ENCODE data around the gene TRIML1.

TRIML1 gene, protein sequence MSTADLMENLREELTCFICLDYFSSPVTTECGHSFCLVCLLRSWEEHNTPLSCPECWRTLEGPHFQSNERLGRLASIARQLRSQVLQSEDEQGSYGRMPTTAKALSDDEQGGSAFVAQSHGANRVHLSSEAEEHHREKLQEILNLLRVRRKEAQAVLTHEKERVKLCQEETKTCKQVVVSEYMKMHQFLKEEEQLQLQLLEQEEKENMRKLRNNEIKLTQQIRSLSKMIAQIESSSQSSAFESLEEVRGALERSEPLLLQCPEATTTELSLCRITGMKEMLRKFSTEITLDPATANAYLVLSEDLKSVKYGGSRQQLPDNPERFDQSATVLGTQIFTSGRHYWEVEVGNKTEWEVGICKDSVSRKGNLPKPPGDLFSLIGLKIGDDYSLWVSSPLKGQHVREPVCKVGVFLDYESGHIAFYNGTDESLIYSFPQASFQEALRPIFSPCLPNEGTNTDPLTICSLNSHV

DNA sequence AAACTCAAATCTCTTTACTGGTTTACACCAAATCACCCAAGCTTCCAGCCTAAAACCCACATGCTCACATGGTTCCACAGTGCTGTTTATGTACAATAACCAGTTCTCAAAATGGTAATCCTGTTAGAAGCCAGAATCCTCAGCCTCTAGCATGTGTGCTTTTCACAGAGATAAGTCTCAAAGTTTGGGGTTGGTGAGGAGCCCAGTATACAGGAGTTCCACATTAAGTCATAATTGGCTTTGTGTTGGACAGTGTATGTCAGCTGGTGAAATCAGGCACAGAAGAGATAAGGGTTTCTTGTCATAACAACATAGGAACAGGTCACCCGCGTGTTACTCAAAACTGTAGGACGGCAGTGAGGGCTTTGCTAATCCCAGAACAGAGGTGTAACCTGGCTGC lies at the start of gene TRIML1:
Gene TRIML1 (plus strand): TSS at position 301 of the 400 bp plus-strand sequence. CDS start 118 bp downstream, outside the sequence.
- Mint-ChIP-seq H3K36me3 (no peaks in the 10 kb centered on the region), H3K4me3 (no peak within 1 kb of the TSS), H3K27me3 (no peaks in the 10 kb centered on the region), H3K27ac (no peak within 1 kb of the TSS), H3K4me1 (no peaks in the 10 kb centered on the region), H3K9me3 (peaks cover 14% of the 10 kb centered on the region)
- no peak for DNase-seq
- CTCF ChIA-PET: no interaction called here

DNA sequence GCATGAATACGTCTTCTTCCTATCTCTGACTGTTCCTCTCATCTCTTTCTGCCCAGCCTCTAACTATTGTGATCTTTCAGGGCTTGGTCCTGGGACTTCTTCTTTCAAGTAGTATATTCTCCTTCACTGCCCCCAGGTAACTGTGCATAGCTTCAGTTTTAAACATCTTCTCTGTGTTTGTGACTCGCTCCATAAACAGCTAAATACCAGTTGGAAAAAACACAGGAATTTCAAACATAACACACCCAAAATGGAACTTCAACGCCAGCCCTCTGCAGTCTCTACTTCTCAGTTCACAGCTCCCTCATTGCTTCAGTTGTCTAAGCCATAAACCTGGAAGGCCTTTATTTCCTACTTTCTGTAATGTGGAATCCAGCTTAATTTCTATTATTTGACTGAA lies 46.4 kb upstream of the TRIML1 start:
- CTCF ChIA-PET: no interaction called here
- Mint-ChIP-seq H3K4me3 (no peak overlapping the region), H3K4me1 (no peaks in the 10 kb centered on the region), H3K27me3 (no peaks in the 10 kb centered on the region), H3K9me3 (peaks cover 38% of the 10 kb centered on the region), H3K27ac (no peak overlapping the region), H3K36me3 (no peaks in the 10 kb centered on the region)
- no peak for DNase-seq

GRCh38 chr4:188106454-188106853 lies 32.8 kb upstream of the TRIML1 start:
- CTCF ChIA-PET: no interaction called here
- H3K9me3 Mint-ChIP-seq: peaks cover 28% of the 10 kb centered on the region
- no peak for DNase-seq
- no peak overlapping the region for H3K4me3 Mint-ChIP-seq
- no peaks in the 10 kb centered on the region for H3K27me3 Mint-ChIP-seq
- H3K36me3 Mint-ChIP-seq: no peaks in the 10 kb centered on the region
- H3K4me1 Mint-ChIP-seq: no peaks in the 10 kb centered on the region
- H3K27ac Mint-ChIP-seq: no peak overlapping the region

GRCh38 chr4:188107931-188108843 lies 31.1 kb upstream of the TRIML1 start:
- H3K36me3 Mint-ChIP-seq: no peaks in the 10 kb centered on the region
- DNase-seq: no peak
- H3K4me3 Mint-ChIP-seq: no peak overlapping the region
- H3K27me3 Mint-ChIP-seq: no peaks in the 10 kb centered on the region
- H3K9me3 Mint-ChIP-seq: peaks cover 26% of the 10 kb centered on the region
- H3K27ac Mint-ChIP-seq: no peak overlapping the region
- H3K4me1 Mint-ChIP-seq: no peaks in the 10 kb centered on the region
- CTCF ChIA-PET: no interaction called here

- Mint-ChIP-seq H3K4me1 (no peaks in the 10 kb centered on the region), H3K9me3 (peaks cover 21% of the 10 kb centered on the region), H3K27me3 (no peaks in the 10 kb centered on the region), H3K4me3 (no peak within 1 kb of the TSS), H3K36me3 (no peaks in the 10 kb centered on the region), H3K27ac (no peak within 1 kb of the TSS)
- CTCF ChIA-PET: no interaction called here
- no peak for DNase-seq
Observed at GRCh38 chr4:188109157-188109755, 30.0 kb upstream of the TRIML1 start, which contains the start of gene TRIML2. Gene TRIML2 (minus strand): TSS chr4:188109603. CDS start chr4:188105368, 4,235 bp downstream.

- Mint-ChIP-seq H3K27me3 (no peaks in the 10 kb centered on the region), H3K27ac (no peak overlapping the region), H3K4me1 (no peaks in the 10 kb centered on the region), H3K4me3 (no peak overlapping the region), H3K36me3 (no peaks in the 10 kb centered on the region), H3K9me3 (peaks cover 21% of the 10 kb centered on the region)
- CTCF ChIA-PET: no interaction called here
- no peak for DNase-seq
Observed at GRCh38 chr4:188110036-188110435, 29.2 kb upstream of the TRIML1 start.

GRCh38 chr4:188110741-188111471 lies 28.3 kb upstream of the TRIML1 start:
- Mint-ChIP-seq H3K9me3 (peaks cover 19% of the 10 kb centered on the region), H3K36me3 (no peaks in the 10 kb centered on the region), H3K4me1 (no peaks in the 10 kb centered on the region), H3K4me3 (no peak overlapping the region), H3K27me3 (no peaks in the 10 kb centered on the region), H3K27ac (no peak overlapping the region)
- no peak for DNase-seq
- CTCF ChIA-PET: no interaction called here

DNA sequence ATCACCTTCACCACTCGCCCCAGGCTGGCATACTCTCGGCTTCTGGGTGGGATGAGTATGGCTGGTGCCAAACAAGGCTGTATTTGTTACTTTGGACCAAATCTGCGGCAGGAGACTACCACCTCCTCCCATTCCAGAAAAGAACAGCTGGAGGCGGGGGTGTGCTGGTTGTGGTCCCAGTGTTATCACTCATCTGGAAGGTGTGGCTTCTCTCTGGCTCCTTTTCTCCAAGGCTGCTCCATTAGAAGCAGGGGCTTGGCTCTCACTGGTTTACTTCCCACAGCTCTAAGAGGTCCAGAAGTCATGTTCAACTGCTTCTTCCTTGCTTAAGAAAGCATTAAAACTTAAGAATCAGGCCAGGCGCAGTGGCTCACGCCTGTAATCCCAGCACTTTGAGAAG lies 27.3 kb upstream of the TRIML1 start:
- no peaks in the 10 kb centered on the region for H3K27me3 Mint-ChIP-seq
- no peak for DNase-seq

DNA sequence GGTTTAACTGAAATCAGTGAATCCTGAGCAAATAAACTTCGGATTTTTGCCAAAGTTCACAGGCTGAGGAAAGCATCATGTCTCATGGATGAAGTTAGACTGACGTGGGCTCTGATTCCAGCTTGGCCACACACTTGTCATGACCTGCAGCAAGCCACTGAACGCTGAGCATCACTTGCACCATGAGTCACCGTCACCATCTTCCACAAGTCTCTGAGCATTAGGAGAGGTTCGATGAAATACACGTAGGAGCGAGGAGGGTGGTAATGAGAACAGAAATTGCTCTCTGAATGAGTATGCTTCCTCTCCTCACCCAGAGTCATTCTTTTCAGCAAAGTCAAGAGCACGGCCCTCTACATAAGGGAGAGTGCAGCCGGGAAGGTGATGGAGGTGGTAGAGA lies 26.1 kb upstream of the TRIML1 start:
- Mint-ChIP-seq H3K9me3 (peaks cover 15% of the 10 kb centered on the region), H3K4me1 (no peaks in the 10 kb centered on the region), H3K4me3 (no peak overlapping the region), H3K27ac (no peak overlapping the region), H3K27me3 (no peaks in the 10 kb centered on the region), H3K36me3 (no peaks in the 10 kb centered on the region)
- DNase-seq: no peak
- CTCF ChIA-PET: no interaction called here

More for the DNA sequence above, 27.3 kb upstream of the TRIML1 start:
- no peaks in the 10 kb centered on the region for H3K4me1 Mint-ChIP-seq
- no peak overlapping the region for H3K27ac Mint-ChIP-seq
- H3K9me3 Mint-ChIP-seq: peaks cover 18% of the 10 kb centered on the region
- CTCF ChIA-PET: no interaction called here
- H3K4me3 Mint-ChIP-seq: no peak overlapping the region
- H3K36me3 Mint-ChIP-seq: no peaks in the 10 kb centered on the region

DNA sequence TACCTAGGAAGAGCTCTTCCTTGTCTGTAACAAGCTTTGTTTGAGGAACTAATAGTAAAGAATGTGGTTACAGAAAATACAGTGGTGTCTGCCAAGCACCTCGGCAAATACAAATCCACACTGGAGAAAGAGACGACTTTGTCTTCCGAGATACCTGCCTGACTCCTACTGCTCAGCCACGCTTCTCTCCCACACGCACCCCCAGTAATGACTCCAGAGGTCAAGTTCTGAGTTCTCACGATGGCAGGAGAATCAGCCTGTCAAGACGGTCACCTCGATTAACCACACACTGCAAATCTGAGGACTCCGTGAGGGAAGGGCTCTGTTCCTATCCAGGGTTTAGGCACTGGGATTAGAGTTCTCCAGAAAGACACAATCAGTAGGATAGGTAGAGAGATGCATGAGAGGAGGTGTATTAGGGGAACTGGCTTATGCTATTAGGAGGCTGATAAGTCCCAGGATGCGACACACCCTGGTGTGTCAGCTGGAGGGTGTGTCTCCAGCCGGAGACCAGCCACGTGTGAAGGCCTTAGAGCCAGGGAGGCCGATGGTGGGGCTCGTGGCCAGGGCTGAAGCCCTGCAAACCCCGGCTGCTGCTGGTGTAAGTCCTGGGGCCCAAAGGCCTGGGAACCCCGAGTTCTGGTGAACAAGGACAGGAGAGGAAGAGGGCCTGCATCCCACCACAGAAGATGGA lies 21.5 kb upstream of the TRIML1 start:
- Mint-ChIP-seq H3K27ac (no peak overlapping the region), H3K9me3 (peaks cover 29% of the 10 kb centered on the region), H3K4me1 (no peaks in the 10 kb centered on the region), H3K27me3 (no peaks in the 10 kb centered on the region), H3K36me3 (no peaks in the 10 kb centered on the region), H3K4me3 (no peak overlapping the region)
- DNase-seq: no peak
- CTCF ChIA-PET: no interaction called here

GRCh38 chr4:188121530-188121929 lies 17.7 kb upstream of the TRIML1 start:
- H3K27ac Mint-ChIP-seq: no peak overlapping the region
- H3K9me3 Mint-ChIP-seq: peaks cover 31% of the 10 kb centered on the region
- H3K4me1 Mint-ChIP-seq: no peaks in the 10 kb centered on the region
- CTCF ChIA-PET: no interaction called here
- no peak overlapping the region for H3K4me3 Mint-ChIP-seq
- H3K36me3 Mint-ChIP-seq: no peaks in the 10 kb centered on the region
- no peaks in the 10 kb centered on the region for H3K27me3 Mint-ChIP-seq
- DNase-seq: no peak

- DNase-seq: no peak
- no peak overlapping the region for H3K4me3 Mint-ChIP-seq
- H3K27me3 Mint-ChIP-seq: no peaks in the 10 kb centered on the region
- H3K9me3 Mint-ChIP-seq: peaks cover 30% of the 10 kb centered on the region
- H3K27ac Mint-ChIP-seq: no peak overlapping the region
- H3K36me3 Mint-ChIP-seq: no peaks in the 10 kb centered on the region
- CTCF ChIA-PET: no interaction called here
- H3K4me1 Mint-ChIP-seq: no peaks in the 10 kb centered on the region
Observed at GRCh38 chr4:188127214-188127874, 11.9 kb upstream of the TRIML1 start.

GRCh38 chr4:188130355-188130754 lies 8.9 kb upstream of the TRIML1 start:
- Mint-ChIP-seq H3K4me1 (no peaks in the 10 kb centered on the region), H3K27ac (no peak overlapping the region), H3K36me3 (no peaks in the 10 kb centered on the region), H3K9me3 (peaks cover 31% of the 10 kb centered on the region), H3K4me3 (no peak overlapping the region), H3K27me3 (no peaks in the 10 kb centered on the region)
- CTCF ChIA-PET: interaction anchor here (0.7 kb wide), 1 partner anchor 525 kb away, joined by 3 read pairs; no protein-coding TSS in a partner anchor
- DNase-seq: no peak
